Measurements from ENCODE around the gene CABLES2. TPM values are rescaled to one million over a fixed set of nuclear protein-coding genes. Genes with fewer than 3 reads are reported as not detected.

The CABLES2 gene
- total and polyA plus RNA-seq, 9 of the 15 experiments (the other 6 are each of a cell fraction or from before 2014, with no cell fraction given) = 0.46 to 4.2 (median 1.6) TPM

DNA sequence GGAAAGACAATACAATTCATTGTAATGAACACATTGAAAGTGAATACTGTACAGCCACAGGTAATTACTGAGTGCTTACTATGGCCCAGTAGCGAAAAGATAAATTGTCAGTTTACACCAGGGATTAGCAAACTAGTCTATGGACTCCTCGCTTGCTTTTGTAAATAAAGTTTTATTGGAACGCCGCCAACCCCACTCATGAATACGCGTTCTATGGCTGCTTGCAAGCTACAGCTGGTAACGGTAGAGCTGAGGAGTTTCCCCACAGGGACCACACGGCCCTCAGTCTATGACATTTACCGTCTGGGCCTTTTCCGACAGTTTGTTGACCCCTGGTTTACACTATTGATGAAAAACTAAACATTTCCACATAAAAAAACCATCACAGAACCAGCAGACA, 64.2 kb downstream of the CABLES2 start (continued):
- peak; percentile 90 for TF ChIP-seq ZBTB40 (IDR thresholded peaks at IDR 0.05)
- peak; percentile 78 for TF ChIP-seq ZBTB40 (CRISPR knock-in tag; IDR thresholded peaks at IDR 0.05)

Data from K562 (cell line).